Vagina (tissue), 2 donors: ENCODE data around the gene VPS50.

Experiments
- CTCF ChIP-seq, 3 experiments: fragments of 450-650 bp in 2 of 3; fragments of 200-600 bp in 1 of 3; sonication (generic) in 1 of 3; IDR thresholded peaks; one replicate each; pipeline ENCODE4 v1.5.1; 2017 to 2019; ENCODE audit warnings: antibody characterized with exemption in 3 of 3, mild to moderate bottlenecking in 2 of 3, moderate library complexity in 2 of 3
- POLR2A ChIP-seq, 2 donors: fragments of 450-650 bp; IDR thresholded peaks; one replicate each; pipeline ENCODE4 v1.6.1; 2017; ENCODE audit warnings: antibody characterized with exemption in 2 of 2, mild to moderate bottlenecking in 2 of 2, moderate library complexity in 2 of 2

GRCh38 chr7:93350338-93350737 is 118.2 kb downstream of the VPS50 start:
- TF ChIP-seq POLR2A (IDR thresholded peaks at IDR 0.05): no peak
- TF ChIP-seq CTCF (IDR thresholded peaks at IDR 0.05): no peak
